ENCODE measurements around the gene PACC1. TPM values are rescaled to one million over a fixed set of nuclear protein-coding genes. Genes with fewer than 3 reads are reported as not detected.

Gene PACC1
- total RNA-seq, 1 experiment from 2014 or later: 37.5 TPM

DNA sequence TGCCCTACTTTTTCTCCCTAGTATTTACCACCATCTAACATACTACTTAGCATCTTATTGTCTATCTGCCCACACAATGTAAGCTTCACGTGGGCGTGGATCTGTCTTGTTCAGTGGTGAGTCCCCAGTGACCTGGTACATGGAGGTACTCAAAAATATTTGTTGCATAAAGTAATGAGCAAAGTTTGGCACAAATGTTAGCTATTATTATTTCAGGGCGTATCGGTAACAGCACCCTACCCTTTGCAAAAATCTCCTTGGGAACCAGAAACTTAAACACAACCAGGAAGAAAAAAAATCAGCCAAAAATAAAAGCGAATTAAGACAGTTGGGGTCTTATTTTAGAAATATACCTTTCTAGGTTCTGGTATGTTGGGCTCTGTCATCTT, 17.6 kb upstream of the PACC1 start:
- TF ChIP-seq CTCF (conservative IDR thresholded peaks at IDR 0.05; ENCODE audit: low read depth, low read length) (no peak), EZH2phosphoT487 (IDR thresholded peaks at IDR 0.05; ENCODE audit: borderline replicate concordance, low read length) (no peak)
- TSS peak; percentile 98 for BruUV-seq (replicated peaks)
- H3K36me3 ChIP-seq (ENCODE audit: low read depth, low read length): 0 out of 2 replicates have a peak, but pooled peaks cover 7% of the 10 kb centered on the region
- H2AFZ ChIP-seq (ENCODE audit: low read length): peak overlapping the region; percentile 92
- H4K20me1 ChIP-seq (ENCODE audit: low read length): no peaks in the 10 kb centered on the region
- H3K9ac ChIP-seq (ENCODE audit: low read length): peak overlapping the region; percentile 69
- intact Hi-C loops (cut with micrococcal nuclease): loop anchor here (1.0 to 10.0 kb wide), 3 partner anchors 18 to 397 kb away; partner anchors contain the start of genes DTL, INTS7, PACC1 and PPP2R5A
- H3K79me2 ChIP-seq (ENCODE audit: low read length): peaks cover 40% of the 10 kb centered on the region
- CTCF ChIA-PET: interaction anchor here (1.4 kb wide), 1 partner anchor 397 kb away, joined by 5 read pairs; the partner anchor contains the start of genes DTL and INTS7
- peaks cover 23% of the 10 kb centered on the region for H3K4me1 ChIP-seq (ENCODE audit: insufficient read depth, low read length)
- ATAC-seq (no peak; the same call in 1 of the 2 replicates), DNase-seq (no peak)
- peak overlapping the region; percentile 62 for H3K4me3 ChIP-seq (ENCODE audit: low read length)
- no peak overlapping the region for H3K27ac ChIP-seq (ENCODE audit: low read length)
- no peaks in the 10 kb centered on the region for H3F3A ChIP-seq (ENCODE audit: low read length, unreplicated experiment)
- peak overlapping the region; percentile 82 for H3K4me2 ChIP-seq (ENCODE audit: low read length)
- no peaks in the 10 kb centered on the region for H3K9me3 ChIP-seq (ENCODE audit: low read length)
- H3K27me3 ChIP-seq (ENCODE audit: low read length): no peaks in the 10 kb centered on the region
- no peaks in the 10 kb centered on the region for H3K9me2 ChIP-seq (replicated peaks; ENCODE audit: low read length)
- POLR2A ChIA-PET (ENCODE audit: unreplicated experiment): interaction anchor here (0.6 kb wide), 2 partner anchors 31 to 551 kb away, joined by 4 to 5 read pairs; no protein-coding TSS in a partner anchor

DNA sequence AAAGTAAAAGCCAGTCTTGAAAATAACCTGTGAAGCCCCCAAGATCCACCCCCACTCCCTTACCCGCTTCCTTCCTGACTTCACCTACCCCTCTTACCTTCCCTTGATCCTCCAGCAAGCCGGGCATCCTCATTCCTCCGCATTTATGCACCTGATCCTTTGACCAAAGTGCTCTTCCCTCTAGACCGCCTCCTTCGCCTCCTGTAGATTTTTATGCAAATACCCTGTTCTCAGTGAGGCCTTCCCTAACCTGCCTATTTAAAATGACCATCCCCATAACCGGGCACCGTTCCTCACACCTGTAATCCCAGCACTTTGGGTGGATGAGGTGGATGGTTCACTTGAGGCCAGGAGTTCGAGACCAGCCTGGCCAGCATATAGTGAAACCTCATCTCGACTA, 17.0 kb upstream of the PACC1 start:
- no peak overlapping the region for H3K4me2 ChIP-seq (ENCODE audit: low read length)
- intact Hi-C loops (cut with micrococcal nuclease): loop anchor here (1.0 to 10.0 kb wide), 3 partner anchors 17 to 397 kb away; partner anchors contain the start of genes DTL, INTS7, PACC1 and PPP2R5A
- peaks cover 23% of the 10 kb centered on the region for H3K4me1 ChIP-seq (ENCODE audit: insufficient read depth, low read length)
- no peak overlapping the region for H3K4me3 ChIP-seq (ENCODE audit: low read length)
- peaks cover 34% of the 10 kb centered on the region for H3K79me2 ChIP-seq (ENCODE audit: low read length)
- no peaks in the 10 kb centered on the region for H3K9me2 ChIP-seq (replicated peaks; ENCODE audit: low read length)
- DNase-seq: no peak
- no peak for ATAC-seq
- H3K9me3 ChIP-seq (ENCODE audit: low read length): no peaks in the 10 kb centered on the region
- H3K27ac ChIP-seq (ENCODE audit: low read length): no peak overlapping the region
- H3K27me3 ChIP-seq (ENCODE audit: low read length): no peaks in the 10 kb centered on the region
- POLR2A ChIA-PET (ENCODE audit: unreplicated experiment): no interaction called here
- CTCF ChIA-PET: interaction anchor here (1.4 kb wide), 1 partner anchor 396 kb away, joined by 5 read pairs; the partner anchor contains the start of genes DTL and INTS7
- no peak overlapping the region for H2AFZ ChIP-seq (ENCODE audit: low read length)
- H3F3A ChIP-seq (ENCODE audit: low read length, unreplicated experiment): no peaks in the 10 kb centered on the region
- no TSS peak for BruUV-seq (replicated peaks)
- no peaks in the 10 kb centered on the region for H4K20me1 ChIP-seq (ENCODE audit: low read length)
- H3K36me3 ChIP-seq (ENCODE audit: low read depth, low read length): 0 out of 2 replicates have a peak, but pooled peaks cover 7% of the 10 kb centered on the region
- TF ChIP-seq CTCF (conservative IDR thresholded peaks at IDR 0.05; ENCODE audit: low read depth, low read length) (no peak), EZH2phosphoT487 (IDR thresholded peaks at IDR 0.05; ENCODE audit: borderline replicate concordance, low read length) (no peak), EZH2 (IDR thresholded peaks at IDR 0.05; ENCODE audit: low read length, unreplicated experiment) (no peak)
- H3K9ac ChIP-seq (ENCODE audit: low read length): no peak overlapping the region

GRCh38 chr1:212430955-212431394, 16.3 kb upstream of the PACC1 start:
- Histone ChIP-seq H3K9me3 (ENCODE audit: low read length) (no peaks in the 10 kb centered on the region), H3F3A (ENCODE audit: low read length, unreplicated experiment) (no peaks in the 10 kb centered on the region), H3K27me3 (ENCODE audit: low read length) (no peaks in the 10 kb centered on the region), H3K36me3 (ENCODE audit: low read depth, low read length) (0 out of 2 replicates have a peak, but pooled peaks cover 7% of the 10 kb centered on the region), H3K4me3 (ENCODE audit: low read length) (no peak overlapping the region), H3K27ac (ENCODE audit: low read length) (no peak overlapping the region), H3K4me2 (ENCODE audit: low read length) (no peak overlapping the region), H4K20me1 (ENCODE audit: low read length) (no peaks in the 10 kb centered on the region), H2AFZ (ENCODE audit: low read length) (no peak overlapping the region), H3K79me2 (ENCODE audit: low read length) (peaks cover 30% of the 10 kb centered on the region), H3K9ac (ENCODE audit: low read length) (no peak overlapping the region), H3K9me2 (replicated peaks; ENCODE audit: low read length) (no peaks in the 10 kb centered on the region), H3K4me1 (ENCODE audit: insufficient read depth, low read length) (peaks cover 23% of the 10 kb centered on the region)
- TF ChIP-seq EZH2 (IDR thresholded peaks at IDR 0.05; ENCODE audit: low read length, unreplicated experiment) (no peak), CTCF (conservative IDR thresholded peaks at IDR 0.05; ENCODE audit: low read depth, low read length) (no peak), EZH2phosphoT487 (IDR thresholded peaks at IDR 0.05; ENCODE audit: borderline replicate concordance, low read length) (no peak)
- peak; percentile 32 for DNase-seq
- intact Hi-C loops (cut with micrococcal nuclease): loop anchor here (10.0 kb wide), 1 partner anchor 146 kb away; the partner anchor contains the start of gene PPP2R5A
- BruUV-seq (replicated peaks): no TSS peak
- ChIA-PET POLR2A (ENCODE audit: unreplicated experiment) (interaction anchor here (0.5 kb wide), 1 partner anchor 695 kb away, joined by 4 read pairs; no protein-coding TSS in a partner anchor), CTCF (no interaction called here)
- ATAC-seq: no peak
